Measurements from ENCODE around the gene AFAP1. TPM values are rescaled to one million over a fixed set of nuclear protein-coding genes. Genes with fewer than 3 reads are reported as not detected.
A peak's percentile ranks its signal among the peaks of the same experiment; 100 is the strongest.

AFAP1 gene
- total RNA-seq, 2 donors from 2014 or later, result 29.7 to 43.9 TPM

GRCh38 chr4:7802093-7802726 lies 137.5 kb downstream of the AFAP1 start:
- H3K36me3 ChIP-seq, result peaks cover 17% of the 10 kb centered on the region
- intact Hi-C loops (cut with DNase I), result no loop called here
- H3K27ac ChIP-seq, result no peak overlapping the region
- no peak overlapping the region for H3K9ac ChIP-seq (ENCODE audit: low read depth in 2 of 2, low read length in 2 of 2)
- peak; percentile 92 for TF ChIP-seq CTCF (IDR thresholded peaks at IDR 0.05)
- H3K27me3 ChIP-seq, result no peaks in the 10 kb centered on the region
- H3K4me3 ChIP-seq, result no peak overlapping the region
- no peaks in the 10 kb centered on the region for H3K9me3 ChIP-seq
- no peaks in the 10 kb centered on the region for H3K4me1 ChIP-seq
- peak; percentile 89 for DNase-seq

- no peak for DNase-seq
- Histone ChIP-seq H3K4me3 (no peak overlapping the region), H3K4me1 (no peaks in the 10 kb centered on the region), H3K9me3 (no peaks in the 10 kb centered on the region), H3K27ac (no peak overlapping the region), H3K9ac (ENCODE audit: low read depth in 2 of 2, low read length in 2 of 2) (no peak overlapping the region), H3K27me3 (no peaks in the 10 kb centered on the region), H3K36me3 (peaks cover 17% of the 10 kb centered on the region)
- intact Hi-C loops (cut with DNase I), result loop anchor here (2.0 kb wide), 1 partner anchor 41 kb away; no protein-coding TSS in a partner anchor
- TF ChIP-seq CTCF (IDR thresholded peaks at IDR 0.05), result no peak
Measured at GRCh38 chr4:7801641-7802040, 138.0 kb downstream of the AFAP1 start.

- H3K27me3 ChIP-seq, result no peaks in the 10 kb centered on the region
- no peak for DNase-seq
- H3K4me3 ChIP-seq, result no peak overlapping the region
- H3K4me1 ChIP-seq, result no peaks in the 10 kb centered on the region
- H3K9me3 ChIP-seq, result no peaks in the 10 kb centered on the region
- intact Hi-C loops (cut with DNase I), result loop anchor here (2.0 kb wide), 1 partner anchor 40 kb away; no protein-coding TSS in a partner anchor
- H3K36me3 ChIP-seq, result peaks cover 17% of the 10 kb centered on the region
- no peak overlapping the region for H3K9ac ChIP-seq (ENCODE audit: low read depth in 2 of 2, low read length in 2 of 2)
- no peak overlapping the region for H3K27ac ChIP-seq
- no peak for TF ChIP-seq CTCF (IDR thresholded peaks at IDR 0.05)
Measured at GRCh38 chr4:7801001-7801400, 138.7 kb downstream of the AFAP1 start.

- Histone ChIP-seq H3K4me1 (no peaks in the 10 kb centered on the region), H3K4me3 (no peak overlapping the region), H3K36me3 (peaks cover 17% of the 10 kb centered on the region), H3K27me3 (no peaks in the 10 kb centered on the region), H3K9me3 (no peaks in the 10 kb centered on the region), H3K9ac (ENCODE audit: low read depth in 2 of 2, low read length in 2 of 2) (no peak overlapping the region), H3K27ac (no peak overlapping the region)
- DNase-seq, result no peak
- intact Hi-C loops (cut with DNase I), result loop anchor here (2.0 kb wide), 1 partner anchor 40 kb away; no protein-coding TSS in a partner anchor
- no peak for TF ChIP-seq CTCF (IDR thresholded peaks at IDR 0.05)
Measured at GRCh38 chr4:7800410-7800809, 139.3 kb downstream of the AFAP1 start.

- Histone ChIP-seq H3K27ac (no peak overlapping the region), H3K36me3 (peaks cover 17% of the 10 kb centered on the region), H3K4me3 (no peak overlapping the region), H3K4me1 (no peaks in the 10 kb centered on the region), H3K9ac (ENCODE audit: low read depth in 2 of 2, low read length in 2 of 2) (no peak overlapping the region), H3K27me3 (no peaks in the 10 kb centered on the region), H3K9me3 (no peaks in the 10 kb centered on the region)
- no peak for TF ChIP-seq CTCF (IDR thresholded peaks at IDR 0.05)
- DNase-seq, result no peak
- intact Hi-C loops (cut with DNase I), result loop anchor here (2.0 kb wide), 1 partner anchor 39 kb away; no protein-coding TSS in a partner anchor
Measured at GRCh38 chr4:7799736-7800135, 139.9 kb downstream of the AFAP1 start.

Measured in colonic mucosa (tissue), 4 donors.